Esophagus (tissue), 2 donors: Measurements from ENCODE around the gene BICRA. TPM values are rescaled to one million over a fixed set of nuclear protein-coding genes. Genes with fewer than 3 reads are reported as not detected.

Source experiments
- H3K27ac ChIP-seq, 2 donors: one replicate each; pipeline ENCODE4 v1.5.1; 2013; ENCODE audit warnings: low read depth in 2 of 2, mild to moderate bottlenecking in 2 of 2, inconsistent platforms in 1 of 2, low read length in 1 of 2, moderate library complexity in 1 of 2
- H3K27me3 ChIP-seq, 2 donors: one replicate each; pipeline ENCODE4 v1.6.1; 2013; ENCODE audit warnings: low read length in 2 of 2, control low read depth in 1 of 2, mild to moderate bottlenecking in 1 of 2; ENCODE audit not compliant: insufficient read depth in 2 of 2, control insufficient read depth in 1 of 2
- H3K36me3 ChIP-seq, 2 donors: one replicate each; pipeline ENCODE4 v1.6.1; 2013; ENCODE audit warnings: low read length in 1 of 2; ENCODE audit not compliant: control insufficient read depth in 2 of 2, insufficient read depth in 2 of 2
- H3K4me1 ChIP-seq, 2 donors: one replicate each; pipeline ENCODE4 v1.6.1; 2013; ENCODE audit warnings: low read length in 1 of 2; ENCODE audit not compliant: control insufficient read depth in 2 of 2, insufficient read depth in 2 of 2
- H3K4me3 ChIP-seq, 2 donors: one replicate each; pipeline ENCODE4 v1.5.1; 2013; ENCODE audit warnings: low read length in 2 of 2, mild to moderate bottlenecking in 2 of 2, low read depth in 1 of 2, moderate library complexity in 1 of 2
- H3K9me3 ChIP-seq, 2 donors: one replicate each; pipeline ENCODE4 v1.6.1; 2013; ENCODE audit warnings: mild to moderate bottlenecking in 2 of 2, low read depth in 1 of 2, low read length in 1 of 2, moderate library complexity in 1 of 2; ENCODE audit not compliant: control insufficient read depth in 2 of 2, insufficient read depth in 1 of 2
- WGBS, 2 donors: extraction: QIAGEN DNeasy Blood & Tissue Kit; methylation state at CpG; one replicate each; pipeline ENCODE4 v1.1.7; 2013; 5-methylcytosine and 5-hydroxymethylcytosine counted together
- polyA plus RNA-seq, 2 donors: library from polyadenylated mRNA; stranded (reverse); fragments of 200-250 nt; gene quantifications; one replicate each; pipeline ENCODE4 v1.2.3, GENCODE V29; 2013
- donor health status: healthy with polysubstance abuse.
- donor health status: Bipolar disorder and iron deficiency.

BICRA gene
- polyA plus RNA-seq, 2 donors: 4.0 to 8.5 TPM

DNA sequence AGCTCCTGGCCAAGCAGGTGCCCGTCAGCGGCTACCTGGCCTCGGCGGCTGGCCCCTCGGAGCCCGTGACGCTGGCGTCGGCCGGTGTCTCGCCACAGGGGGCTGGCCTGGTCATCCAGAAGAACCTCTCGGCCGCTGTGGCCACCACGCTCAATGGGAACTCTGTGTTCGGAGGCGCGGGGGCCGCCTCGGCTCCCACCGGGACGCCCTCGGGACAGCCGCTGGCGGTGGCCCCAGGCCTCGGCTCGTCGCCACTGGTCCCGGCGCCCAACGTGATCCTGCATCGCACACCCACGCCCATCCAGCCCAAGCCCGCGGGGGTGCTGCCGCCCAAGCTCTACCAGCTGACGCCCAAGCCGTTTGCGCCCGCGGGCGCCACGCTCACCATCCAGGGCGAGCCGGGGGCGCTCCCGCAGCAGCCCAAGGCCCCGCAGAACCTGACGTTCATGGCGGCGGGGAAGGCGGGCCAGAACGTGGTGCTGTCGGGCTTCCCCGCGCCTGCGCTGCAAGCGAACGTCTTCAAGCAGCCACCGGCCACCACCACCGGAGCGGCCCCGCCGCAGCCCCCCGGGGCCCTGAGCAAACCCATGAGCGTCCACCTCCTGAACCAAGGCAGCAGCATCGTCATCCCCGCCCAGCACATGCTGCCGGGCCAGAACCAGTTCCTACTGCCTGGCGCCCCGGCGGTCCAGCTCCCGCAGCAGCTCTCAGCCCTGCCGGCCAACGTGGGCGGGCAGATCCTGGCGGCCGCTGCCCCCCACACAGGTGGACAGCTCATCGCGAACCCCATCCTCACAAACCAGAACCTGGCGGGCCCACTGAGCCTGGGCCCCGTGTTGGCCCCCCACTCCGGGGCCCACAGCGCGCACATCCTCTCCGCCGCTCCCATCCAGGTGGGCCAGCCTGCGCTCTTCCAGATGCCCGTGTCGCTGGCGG lies 71.3 kb downstream of the BICRA start:
- Histone ChIP-seq H3K27ac (no peak overlapping the region), H3K4me3 (no peak overlapping the region), H3K4me1 (no peaks in the 10 kb centered on the region), H3K36me3 (peaks cover 6 to 32% of the 10 kb centered on the region in 2 donors), H3K27me3 (no peaks in the 10 kb centered on the region), H3K9me3 (no peaks in the 10 kb centered on the region)
- WGBS, 2 donors: 95 to 97% methylated on average over 71 to 90 of the region's 90 CpGs

DNA sequence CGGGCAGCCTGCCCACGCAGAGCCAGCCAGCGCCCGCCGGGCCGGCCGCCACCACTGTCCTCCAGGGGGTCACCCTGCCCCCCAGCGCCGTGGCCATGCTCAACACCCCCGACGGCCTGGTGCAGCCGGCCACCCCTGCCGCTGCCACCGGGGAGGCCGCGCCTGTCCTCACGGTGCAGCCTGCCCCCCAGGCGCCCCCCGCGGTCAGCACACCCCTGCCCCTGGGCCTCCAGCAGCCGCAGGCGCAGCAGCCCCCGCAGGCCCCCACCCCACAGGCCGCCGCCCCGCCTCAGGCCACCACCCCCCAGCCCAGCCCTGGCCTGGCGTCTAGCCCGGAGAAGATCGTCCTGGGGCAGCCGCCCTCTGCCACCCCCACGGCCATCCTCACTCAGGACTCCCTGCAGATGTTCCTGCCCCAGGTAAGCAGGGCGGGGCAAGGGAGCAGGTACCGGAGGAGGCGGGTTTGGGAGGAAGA lies 72.0 kb downstream of the BICRA start:
- Histone ChIP-seq H3K27me3 (no peaks in the 10 kb centered on the region), H3K4me1 (no peaks in the 10 kb centered on the region), H3K27ac (no peak overlapping the region), H3K9me3 (no peaks in the 10 kb centered on the region), H3K4me3 (no peak overlapping the region), H3K36me3 (peaks cover 4 to 30% of the 10 kb centered on the region in 2 donors)
- 88 to 90% methylated on average over 26 to 34 of the region's 34 CpGs for WGBS, 2 donors

DNA sequence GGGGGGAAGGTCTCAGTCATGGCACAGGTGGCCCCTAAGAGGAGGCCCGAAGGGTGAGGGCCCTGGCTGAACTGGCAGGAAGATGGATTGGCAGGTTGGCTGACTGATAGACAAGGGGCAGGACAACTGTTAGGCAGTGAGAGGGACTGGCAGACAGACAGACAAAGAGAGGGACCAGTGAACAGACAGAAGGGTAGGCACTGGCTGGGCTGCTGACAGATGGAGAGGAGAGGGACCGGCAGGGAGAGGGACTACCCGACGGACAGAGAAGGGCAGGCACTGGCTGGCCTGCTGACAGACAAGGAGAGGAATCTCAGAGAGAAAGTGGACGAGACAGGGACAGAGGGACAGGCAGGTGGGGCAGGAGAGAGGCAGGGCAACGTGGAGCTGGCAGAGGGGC lies 72.5 kb downstream of the BICRA start:
- Histone ChIP-seq H3K9me3 (no peaks in the 10 kb centered on the region), H3K4me1 (no peaks in the 10 kb centered on the region), H3K4me3 (no peak overlapping the region), H3K27ac (no peak overlapping the region), H3K27me3 (no peaks in the 10 kb centered on the region), H3K36me3 (peaks cover 2 to 30% of the 10 kb centered on the region in 2 donors)
- WGBS, 2 donors: 86 to 91% methylated on average over 6 of the region's 6 CpGs

GRCh38 chr19:47681936-47682335 lies 73.0 kb downstream of the BICRA start:
- Histone ChIP-seq H3K27me3 (no peaks in the 10 kb centered on the region), H3K27ac (no peak overlapping the region), H3K4me3 (no peak overlapping the region), H3K36me3 (peaks cover 2 to 30% of the 10 kb centered on the region in 2 donors), H3K4me1 (no peaks in the 10 kb centered on the region), H3K9me3 (no peaks in the 10 kb centered on the region)
- WGBS, 2 donors: 95 to 97% methylated on average over 21 to 23 of the region's 23 CpGs

DNA sequence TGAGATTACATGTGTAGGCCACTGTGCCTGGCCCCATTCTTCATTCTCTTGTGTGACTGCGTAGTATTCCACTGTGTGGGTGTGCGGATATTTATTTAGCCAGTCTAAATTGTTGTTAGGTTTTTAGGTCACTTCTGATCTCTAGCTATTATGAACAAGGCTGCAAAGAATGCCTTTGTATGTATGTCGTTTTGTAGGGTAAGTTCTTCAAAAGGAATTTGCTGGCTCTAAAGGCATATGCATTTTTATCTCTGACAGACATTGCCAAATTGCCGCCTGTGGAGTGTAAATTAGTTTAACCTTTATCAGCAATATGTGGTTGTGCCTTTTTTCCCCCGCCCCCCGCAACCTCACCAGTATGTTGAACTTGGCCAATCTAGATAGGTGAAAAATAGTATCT lies 74.0 kb downstream of the BICRA start:
- Histone ChIP-seq H3K4me3 (no peak overlapping the region), H3K27me3 (no peaks in the 10 kb centered on the region), H3K27ac (no peak overlapping the region), H3K36me3 (peaks cover 2 to 30% of the 10 kb centered on the region in 2 donors), H3K4me1 (no peaks in the 10 kb centered on the region), H3K9me3 (no peaks in the 10 kb centered on the region)
- WGBS, 2 donors: 77 to 81% methylated on average over 6 of the region's 6 CpGs

DNA sequence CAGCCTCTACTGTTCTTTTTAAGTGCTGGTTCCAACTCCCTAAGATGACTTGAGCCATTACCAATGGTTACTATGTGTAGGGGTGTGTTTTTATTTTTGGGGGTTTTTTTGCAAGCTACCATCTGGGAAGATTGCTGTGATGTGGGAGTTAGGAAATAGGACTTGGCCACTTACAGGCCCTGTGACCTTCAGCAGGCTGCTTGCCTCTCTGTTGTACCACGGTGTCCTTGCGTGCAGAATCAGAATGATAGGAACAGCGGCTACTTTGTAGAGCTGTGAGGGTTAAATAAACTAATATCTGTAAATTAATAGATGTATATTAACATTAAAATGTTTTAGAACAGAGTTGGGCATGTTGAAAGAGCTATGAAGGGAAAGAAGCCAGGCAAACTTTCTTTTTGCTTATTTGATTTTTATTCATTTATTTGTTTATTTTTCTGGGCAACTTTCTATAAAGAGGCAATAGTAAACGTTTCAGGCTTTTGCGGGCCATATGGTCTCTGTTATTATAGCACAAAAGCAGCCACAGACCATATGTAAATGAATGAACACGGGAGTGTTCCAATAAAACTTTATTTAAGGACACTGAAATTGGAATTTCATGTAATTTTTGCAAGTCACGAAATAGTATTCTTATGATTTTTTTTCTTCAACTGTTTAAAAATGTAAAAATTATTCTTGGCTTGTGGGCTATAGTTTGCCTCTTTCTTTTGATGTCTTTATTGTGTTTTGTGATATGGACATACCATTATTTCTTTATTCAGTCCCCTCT lies 77.9 kb downstream of the BICRA start:
- H3K4me3 ChIP-seq: no peak overlapping the region
- WGBS, 2 donors: 86 to 89% methylated on average over 7 of the region's 7 CpGs
- peaks cover 0 to 3% of the 10 kb centered on the region in 2 donors for H3K9me3 ChIP-seq
- H3K4me1 ChIP-seq: no peaks in the 10 kb centered on the region
- no peaks in the 10 kb centered on the region for H3K27me3 ChIP-seq
- H3K27ac ChIP-seq: no peak overlapping the region
- H3K36me3 ChIP-seq: peaks cover 0 to 13% of the 10 kb centered on the region in 2 donors

GRCh38 chr19:47687906-47688305 lies 79.0 kb downstream of the BICRA start:
- WGBS, 2 donors: 77 to 82% methylated on average over 7 of the region's 7 CpGs
- no peak overlapping the region for H3K4me3 ChIP-seq
- peaks cover 0 to 3% of the 10 kb centered on the region in 2 donors for H3K9me3 ChIP-seq
- no peaks in the 10 kb centered on the region for H3K27me3 ChIP-seq
- peaks cover 0 to 17% of the 10 kb centered on the region in 2 donors for H3K36me3 ChIP-seq
- H3K27ac ChIP-seq: no peak overlapping the region
- H3K4me1 ChIP-seq: no peaks in the 10 kb centered on the region

DNA sequence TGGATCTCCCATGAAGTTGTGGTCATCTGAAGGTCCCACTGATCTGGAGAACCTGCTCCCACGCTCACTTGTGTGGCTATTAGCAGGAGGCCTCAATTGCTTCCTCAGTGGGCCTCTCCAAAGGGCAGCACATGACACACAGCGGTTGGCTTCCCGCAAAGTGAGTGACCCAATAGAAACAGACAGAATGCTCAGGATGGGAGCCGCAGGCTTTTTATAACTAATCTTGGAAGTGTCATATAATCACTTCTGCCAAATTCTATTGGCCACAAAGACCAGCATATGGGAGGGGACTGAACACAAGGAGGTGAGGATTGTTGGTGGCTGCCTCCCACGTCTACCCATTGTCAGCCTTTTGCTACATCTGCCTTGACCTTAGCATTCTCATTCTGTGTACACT lies 82.2 kb downstream of the BICRA start:
- Histone ChIP-seq H3K4me3 (no peak overlapping the region), H3K27me3 (no peaks in the 10 kb centered on the region), H3K36me3 (peaks cover 0 to 26% of the 10 kb centered on the region in 2 donors), H3K27ac (no peak overlapping the region), H3K4me1 (no peaks in the 10 kb centered on the region), H3K9me3 (peaks cover 0 to 3% of the 10 kb centered on the region in 2 donors)
- 98% methylated on average over 5 of the region's 5 CpGs for WGBS, 2 donors

- peaks cover 0 to 31% of the 10 kb centered on the region in 2 donors for H3K36me3 ChIP-seq
- no peak overlapping the region for H3K4me3 ChIP-seq
- no peaks in the 10 kb centered on the region for H3K27me3 ChIP-seq
- peaks cover 0 to 3% of the 10 kb centered on the region in 2 donors for H3K9me3 ChIP-seq
- no peak overlapping the region for H3K27ac ChIP-seq
- no peaks in the 10 kb centered on the region for H3K4me1 ChIP-seq
- 54 to 89% methylated on average over 7 of the region's 7 CpGs for WGBS, 2 donors
These were observed 82.8 kb downstream of the BICRA start for GRCh38 chr19:47691782-47692181.
